ENCODE measurements around the gene C10orf143.

DNA sequence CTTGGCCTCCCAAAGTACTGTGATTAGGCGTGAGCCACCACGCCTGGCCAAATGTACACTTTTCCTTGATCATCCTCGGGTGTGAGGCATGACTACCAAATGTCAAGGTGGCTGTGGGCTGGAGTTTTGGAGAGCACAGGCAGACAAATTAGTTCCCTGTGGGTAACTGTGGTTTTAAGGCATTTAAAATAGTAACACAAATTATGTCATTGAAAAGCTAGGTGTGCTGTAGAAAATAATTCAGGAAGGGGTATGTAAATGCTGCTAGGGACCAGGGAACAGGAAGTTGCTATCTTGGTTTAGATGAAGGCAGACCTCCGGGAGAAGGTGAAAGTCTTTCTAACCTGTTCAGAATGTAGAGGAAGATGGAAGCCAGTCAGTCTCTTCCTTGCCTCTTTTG lies 35.4 kb upstream of the C10orf143 start:
- TF ChIP-seq, protein P1, sequence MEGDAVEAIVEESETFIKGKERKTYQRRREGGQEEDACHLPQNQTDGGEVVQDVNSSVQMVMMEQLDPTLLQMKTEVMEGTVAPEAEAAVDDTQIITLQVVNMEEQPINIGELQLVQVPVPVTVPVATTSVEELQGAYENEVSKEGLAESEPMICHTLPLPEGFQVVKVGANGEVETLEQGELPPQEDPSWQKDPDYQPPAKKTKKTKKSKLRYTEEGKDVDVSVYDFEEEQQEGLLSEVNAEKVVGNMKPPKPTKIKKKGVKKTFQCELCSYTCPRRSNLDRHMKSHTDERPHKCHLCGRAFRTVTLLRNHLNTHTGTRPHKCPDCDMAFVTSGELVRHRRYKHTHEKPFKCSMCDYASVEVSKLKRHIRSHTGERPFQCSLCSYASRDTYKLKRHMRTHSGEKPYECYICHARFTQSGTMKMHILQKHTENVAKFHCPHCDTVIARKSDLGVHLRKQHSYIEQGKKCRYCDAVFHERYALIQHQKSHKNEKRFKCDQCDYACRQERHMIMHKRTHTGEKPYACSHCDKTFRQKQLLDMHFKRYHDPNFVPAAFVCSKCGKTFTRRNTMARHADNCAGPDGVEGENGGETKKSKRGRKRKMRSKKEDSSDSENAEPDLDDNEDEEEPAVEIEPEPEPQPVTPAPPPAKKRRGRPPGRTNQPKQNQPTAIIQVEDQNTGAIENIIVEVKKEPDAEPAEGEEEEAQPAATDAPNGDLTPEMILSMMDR (IDR thresholded peaks at IDR 0.05; ENCODE audit: low read length) = no peak
- TF ChIP-seq EZH2 (IDR thresholded peaks at IDR 0.05; ENCODE audit: borderline replicate concordance, low read length) = no peak
